GM18508 (cell line): ENCODE results near the gene OFD1.
A peak's percentile ranks its signal among the peaks of the same experiment; 100 is the strongest.

ENCODE experiments used
- ATAC-seq: cut with Tn5 transposase; IDR thresholded peaks from one replicate; pipeline ENCODE4 v1.9.1; 2021; ENCODE audit warnings: moderate number of reproducible peaks; ENCODE audit not compliant: insufficient read depth, unreplicated experiment

OFD1 gene

GRCh38 chrX:13734278-13735172 lies at the start of gene OFD1, which contains the start of gene TRAPPC2:
Gene OFD1, plus strand, starts transcription at chrX:13734748. Its CDS starts 324 bp downstream, at chrX:13735072.
Gene TRAPPC2, minus strand, starts transcription at chrX:13734620. Its CDS starts 14,657 bp downstream, at chrX:13719963.
- ATAC-seq: peak; percentile 86

DNA sequence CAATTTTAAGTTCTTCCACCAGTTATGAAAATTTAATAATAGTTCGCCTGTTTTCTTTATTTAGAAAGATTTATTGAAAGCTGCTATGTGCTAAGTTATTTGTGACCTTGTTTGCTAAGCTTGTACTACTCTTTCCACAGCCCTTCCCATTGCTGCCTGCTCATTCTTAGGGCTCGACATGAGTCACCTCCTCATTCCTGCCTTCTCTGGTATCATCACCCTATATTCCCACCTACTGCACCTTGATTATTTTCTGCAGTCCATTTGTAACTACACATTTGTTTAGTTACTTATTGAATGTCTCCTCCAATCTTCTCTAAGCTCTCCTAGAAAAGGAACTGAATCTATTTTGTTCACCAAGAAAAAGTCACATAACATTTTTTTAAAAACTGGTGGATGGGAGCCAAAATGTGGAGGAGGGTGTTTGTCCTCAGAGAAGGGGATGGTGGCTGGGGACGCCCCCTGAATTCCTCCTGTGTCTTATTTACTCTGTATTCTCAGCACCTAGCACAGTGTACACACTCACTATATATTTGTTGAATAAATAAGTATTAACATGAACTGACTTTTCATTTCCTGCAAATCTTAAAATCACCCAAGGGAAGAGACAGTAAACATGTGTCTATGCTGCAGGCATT lies 49.3 kb upstream of the OFD1 start:
- ATAC-seq: no peak

GRCh38 chrX:13687203-13687602 lies 47.3 kb upstream of the OFD1 start:
- no peak for ATAC-seq

GRCh38 chrX:13688384-13688957 lies 46.1 kb upstream of the OFD1 start:
- ATAC-seq: no peak

DNA sequence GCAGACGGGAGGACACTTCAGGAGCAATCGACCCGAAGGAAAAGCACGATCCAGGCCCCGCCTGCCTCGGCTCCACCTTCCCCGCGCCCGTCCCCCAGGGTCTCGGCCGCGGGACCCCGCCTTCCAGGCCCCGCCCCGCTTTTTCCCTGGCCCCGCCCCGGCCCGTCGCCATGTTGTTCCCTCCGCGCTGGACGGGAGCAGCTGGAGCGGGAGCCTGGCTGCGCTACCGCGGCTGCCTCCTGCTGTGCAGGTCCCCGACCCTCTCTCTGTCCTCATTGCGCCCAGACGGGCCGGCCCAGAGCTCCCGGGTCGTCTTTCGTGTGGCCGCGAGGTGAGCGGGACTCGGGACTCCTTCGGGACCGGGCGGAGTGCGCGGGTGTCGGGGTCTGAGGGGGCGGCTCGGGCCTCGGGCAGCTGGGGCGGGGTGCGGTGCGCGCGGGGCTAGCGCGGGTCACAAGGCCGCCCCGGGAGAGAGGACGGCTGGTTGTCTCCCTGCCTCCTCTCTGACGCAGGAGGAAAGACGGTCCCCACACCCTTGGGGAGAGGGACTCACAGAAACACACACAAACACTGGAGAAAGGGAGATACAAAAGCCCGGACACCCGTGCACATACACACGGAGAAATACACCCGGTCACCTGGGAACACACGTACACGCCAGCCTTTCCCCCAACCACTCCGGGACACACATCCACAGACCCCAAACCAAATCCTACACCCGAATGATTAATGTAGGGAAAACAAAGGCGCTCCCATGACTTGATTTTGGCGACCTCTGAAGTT lies 45.4 kb upstream of the OFD1 start, which contains the start of gene RAB9A:
Gene RAB9A (plus strand): TSS at position 171 of the 783 bp plus-strand sequence. CDS start 19,619 bp downstream, outside the sequence.
- no peak for ATAC-seq

DNA sequence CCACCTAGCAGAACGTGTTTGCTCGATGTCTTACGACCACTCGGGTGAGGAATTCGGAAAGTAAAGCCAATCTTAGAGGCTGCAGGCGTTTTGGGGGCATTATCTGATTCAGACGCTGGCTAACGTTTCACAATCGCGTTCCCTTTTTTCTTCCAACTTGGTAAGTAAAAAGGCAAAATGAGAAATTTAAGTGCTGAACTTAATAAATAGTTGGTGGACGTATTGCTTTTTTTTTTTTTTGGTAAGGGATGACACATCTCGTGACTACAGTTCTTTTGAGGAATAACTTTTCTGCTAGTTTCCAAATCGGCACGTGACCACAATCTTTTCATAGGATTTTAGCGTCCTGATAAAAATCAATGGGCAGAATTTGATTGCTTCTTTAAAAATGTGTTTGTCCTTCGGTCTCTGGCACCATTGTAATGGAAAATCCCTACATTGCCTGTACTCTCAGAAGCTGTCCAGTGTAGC lies 44.8 kb upstream of the OFD1 start:
- ATAC-seq: no peak

DNA sequence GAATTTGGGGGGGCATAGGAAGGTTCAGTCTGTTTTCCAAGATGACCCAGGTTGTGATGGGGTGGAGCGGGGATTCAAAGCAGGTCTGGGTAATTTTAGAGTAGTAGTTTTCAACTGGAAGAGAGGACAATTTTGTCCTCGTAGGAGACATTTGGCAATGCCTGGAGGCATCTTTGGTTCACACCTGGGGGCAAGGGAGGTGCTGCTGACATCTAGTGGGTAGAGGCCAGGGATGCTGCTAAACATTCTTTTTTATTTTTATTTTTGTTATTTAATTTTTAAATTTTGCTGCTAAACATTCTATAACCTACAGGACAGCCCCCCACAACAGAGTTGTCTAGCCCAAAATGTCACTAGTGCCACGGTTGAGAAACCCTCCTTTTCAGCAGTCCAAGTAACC lies 43.7 kb upstream of the OFD1 start:
- no peak for ATAC-seq

GRCh38 chrX:13691841-13692371 lies 42.6 kb upstream of the OFD1 start:
- no peak for ATAC-seq

GRCh38 chrX:13692771-13693231 lies 41.7 kb upstream of the OFD1 start:
- ATAC-seq: no peak

DNA sequence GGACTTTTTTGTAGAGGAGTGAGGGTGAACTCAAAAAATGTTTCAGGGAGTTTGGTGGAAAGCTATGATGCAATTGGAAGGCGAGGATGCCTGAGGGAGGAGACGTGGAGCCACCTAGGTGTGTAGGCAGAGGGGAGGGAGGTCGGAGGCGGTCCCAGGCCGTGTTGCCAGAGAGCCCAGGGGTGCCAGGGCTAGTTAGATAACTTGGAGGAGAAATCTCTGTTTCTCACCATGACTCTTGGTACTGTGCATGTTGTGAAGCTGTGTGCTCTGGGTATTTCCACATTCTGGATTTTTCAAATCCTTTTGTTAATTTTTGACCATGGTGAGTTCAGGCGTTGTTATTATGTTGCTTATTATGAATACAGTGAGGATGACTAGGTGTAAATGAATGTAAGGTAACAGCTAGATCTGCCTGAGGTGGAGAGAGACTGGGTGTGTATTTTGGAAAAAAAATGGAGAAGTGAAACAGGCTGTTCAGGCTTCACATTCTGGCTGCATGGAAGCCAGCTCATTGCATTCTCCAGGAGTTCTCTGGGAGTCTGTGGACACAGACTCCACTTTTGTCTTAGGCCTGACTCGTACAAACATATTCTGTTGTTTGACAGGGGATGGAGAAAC lies 41.1 kb upstream of the OFD1 start:
- no peak for ATAC-seq

GRCh38 chrX:13694359-13694758 lies 40.2 kb upstream of the OFD1 start:
- no peak for ATAC-seq

GRCh38 chrX:13694983-13695382 lies 39.6 kb upstream of the OFD1 start:
- no peak for ATAC-seq

- ATAC-seq: no peak
Measured at GRCh38 chrX:13695601-13696115, 38.9 kb upstream of the OFD1 start.

DNA sequence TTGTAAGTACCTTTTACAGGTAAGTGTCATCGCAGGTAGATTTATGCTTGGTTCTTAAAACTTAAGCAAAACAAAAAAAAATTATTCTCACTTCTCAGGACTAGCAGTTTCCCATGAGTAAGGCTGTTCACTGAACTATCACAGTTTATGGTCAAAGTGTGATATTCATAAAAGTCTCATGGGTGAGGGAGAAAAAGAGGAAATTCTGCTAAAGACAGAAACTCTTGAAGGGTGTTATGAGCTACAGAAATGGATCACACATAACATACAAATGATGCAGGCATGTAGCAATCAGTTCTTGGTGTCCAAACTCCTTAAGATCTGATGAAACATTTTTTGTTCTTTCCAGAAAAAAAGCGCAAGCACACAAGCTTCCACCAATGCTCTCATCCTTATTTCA lies 37.1 kb upstream of the OFD1 start:
- ATAC-seq: peak; percentile 41

DNA sequence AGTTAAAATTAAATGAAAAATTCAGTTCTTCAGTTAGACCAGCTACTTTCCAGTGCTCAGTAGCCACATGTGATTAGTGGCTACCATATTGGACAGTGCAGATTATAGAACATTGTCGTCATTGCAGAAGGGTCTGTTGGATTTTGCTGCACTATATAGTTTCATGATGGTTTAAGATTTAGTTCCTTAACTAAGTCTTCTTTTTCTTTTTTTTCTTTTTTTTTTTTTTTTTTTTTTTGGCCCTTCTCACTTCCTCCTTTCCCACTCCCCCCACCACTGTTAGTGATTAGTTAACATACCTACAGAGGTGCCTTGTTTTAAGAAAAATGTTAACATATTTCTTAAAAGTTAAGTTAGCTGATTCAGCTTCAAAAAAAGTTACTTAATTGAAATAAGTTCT lies 36.6 kb upstream of the OFD1 start:
- ATAC-seq: no peak

GRCh38 chrX:13698432-13698831 lies 36.1 kb upstream of the OFD1 start:
- ATAC-seq: no peak

- no peak for ATAC-seq
Measured at GRCh38 chrX:13699183-13699826, 35.2 kb upstream of the OFD1 start.

DNA sequence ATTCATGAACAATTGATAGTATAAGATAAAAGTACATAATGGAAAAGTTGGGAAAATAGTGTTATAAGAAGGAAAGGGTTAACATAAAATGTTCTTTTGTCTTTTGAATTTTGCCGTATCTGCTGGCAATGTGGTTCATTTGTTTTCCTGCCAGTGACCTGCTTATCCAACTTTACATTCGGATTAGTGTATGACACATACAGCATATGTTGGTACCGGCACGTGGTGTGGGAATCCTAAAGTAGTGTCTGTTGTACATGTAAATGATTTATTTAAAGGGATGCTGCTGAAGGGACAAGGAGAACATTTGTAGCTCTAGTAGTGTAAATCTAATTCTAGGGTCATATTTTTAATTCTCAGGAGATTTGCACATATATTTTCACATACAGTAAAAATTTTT lies 34.2 kb upstream of the OFD1 start:
- no peak for ATAC-seq
